ENCODE data around the gene KDR. TPM values are rescaled to one million over a fixed set of nuclear protein-coding genes. Genes with fewer than 3 reads are reported as not detected.

Gene KDR
- total and polyA plus RNA-seq, 10 of the 15 experiments (the other 5 are each of a cell fraction or from before 2014, with no cell fraction given): 0.04 to 0.13 TPM; not detected in 8

DNA sequence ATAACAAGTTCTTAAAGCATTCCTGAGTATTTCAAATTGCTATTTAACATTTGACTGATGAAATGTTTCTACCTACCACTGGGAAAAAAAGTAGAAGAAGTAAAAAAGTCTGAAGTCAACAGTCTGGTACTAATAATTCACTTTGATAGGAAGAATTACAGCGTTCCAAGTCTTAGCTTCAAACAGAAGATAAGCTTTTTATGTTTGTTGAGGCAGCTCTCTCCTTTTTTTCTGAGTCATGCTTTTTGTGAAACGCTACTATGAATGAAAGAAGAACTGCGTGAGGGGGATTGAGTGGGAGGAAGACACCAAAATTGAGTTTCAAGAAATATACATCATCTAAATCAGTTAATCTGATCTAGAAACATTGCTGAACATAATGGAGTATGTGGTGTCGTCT is 13.0 kb upstream of the KDR start (continued):
- TF ChIP-seq, protein P1, sequence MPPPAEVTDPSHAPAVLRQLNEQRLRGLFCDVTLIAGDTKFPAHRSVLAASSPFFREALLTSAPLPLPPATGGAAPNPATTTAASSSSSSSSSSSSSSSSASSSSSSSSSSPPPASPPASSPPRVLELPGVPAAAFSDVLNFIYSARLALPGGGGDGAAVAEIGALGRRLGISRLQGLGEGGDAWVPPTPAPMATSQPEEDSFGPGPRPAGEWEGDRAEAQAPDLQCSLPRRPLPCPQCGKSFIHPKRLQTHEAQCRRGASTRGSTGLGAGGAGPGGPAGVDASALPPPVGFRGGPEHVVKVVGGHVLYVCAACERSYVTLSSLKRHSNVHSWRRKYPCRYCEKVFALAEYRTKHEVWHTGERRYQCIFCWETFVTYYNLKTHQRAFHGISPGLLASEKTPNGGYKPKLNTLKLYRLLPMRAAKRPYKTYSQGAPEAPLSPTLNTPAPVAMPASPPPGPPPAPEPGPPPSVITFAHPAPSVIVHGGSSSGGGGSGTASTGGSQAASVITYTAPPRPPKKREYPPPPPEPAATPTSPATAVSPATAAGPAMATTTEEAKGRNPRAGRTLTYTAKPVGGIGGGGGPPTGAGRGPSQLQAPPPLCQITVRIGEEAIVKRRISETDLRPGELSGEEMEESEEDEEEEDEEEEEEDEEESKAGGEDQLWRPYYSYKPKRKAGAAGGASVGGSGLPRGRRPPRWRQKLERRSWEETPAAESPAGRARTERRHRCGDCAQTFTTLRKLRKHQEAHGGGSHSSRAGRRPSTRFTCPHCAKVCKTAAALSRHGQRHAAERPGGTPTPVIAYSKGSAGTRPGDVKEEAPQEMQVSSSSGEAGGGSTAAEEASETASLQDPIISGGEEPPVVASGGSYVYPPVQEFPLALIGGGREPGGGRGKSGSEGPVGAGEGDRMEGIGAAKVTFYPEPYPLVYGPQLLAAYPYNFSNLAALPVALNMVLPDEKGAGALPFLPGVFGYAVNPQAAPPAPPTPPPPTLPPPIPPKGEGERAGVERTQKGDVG (CRISPR knock-in tag; IDR thresholded peaks at IDR 0.05): no peak
- TF ChIP-seq, protein P2, sequence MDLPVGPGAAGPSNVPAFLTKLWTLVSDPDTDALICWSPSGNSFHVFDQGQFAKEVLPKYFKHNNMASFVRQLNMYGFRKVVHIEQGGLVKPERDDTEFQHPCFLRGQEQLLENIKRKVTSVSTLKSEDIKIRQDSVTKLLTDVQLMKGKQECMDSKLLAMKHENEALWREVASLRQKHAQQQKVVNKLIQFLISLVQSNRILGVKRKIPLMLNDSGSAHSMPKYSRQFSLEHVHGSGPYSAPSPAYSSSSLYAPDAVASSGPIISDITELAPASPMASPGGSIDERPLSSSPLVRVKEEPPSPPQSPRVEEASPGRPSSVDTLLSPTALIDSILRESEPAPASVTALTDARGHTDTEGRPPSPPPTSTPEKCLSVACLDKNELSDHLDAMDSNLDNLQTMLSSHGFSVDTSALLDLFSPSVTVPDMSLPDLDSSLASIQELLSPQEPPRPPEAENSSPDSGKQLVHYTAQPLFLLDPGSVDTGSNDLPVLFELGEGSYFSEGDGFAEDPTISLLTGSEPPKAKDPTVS (IDR thresholded peaks at IDR 0.05; ENCODE audit: low read depth, low read length): no peak
- TF ChIP-seq RUNX3 (IDR thresholded peaks at IDR 0.05; ENCODE audit: low read length) (no peak), GABPA (IDR thresholded peaks at IDR 0.05; ENCODE audit: low read depth) (no peak), NR2F1 (conservative IDR thresholded peaks at IDR 0.05) (no peak), ZNF274 (IDR thresholded peaks at IDR 0.05; ENCODE audit: insufficient read depth, insufficient read length) (no peak)
- TF ChIP-seq, protein P3, sequence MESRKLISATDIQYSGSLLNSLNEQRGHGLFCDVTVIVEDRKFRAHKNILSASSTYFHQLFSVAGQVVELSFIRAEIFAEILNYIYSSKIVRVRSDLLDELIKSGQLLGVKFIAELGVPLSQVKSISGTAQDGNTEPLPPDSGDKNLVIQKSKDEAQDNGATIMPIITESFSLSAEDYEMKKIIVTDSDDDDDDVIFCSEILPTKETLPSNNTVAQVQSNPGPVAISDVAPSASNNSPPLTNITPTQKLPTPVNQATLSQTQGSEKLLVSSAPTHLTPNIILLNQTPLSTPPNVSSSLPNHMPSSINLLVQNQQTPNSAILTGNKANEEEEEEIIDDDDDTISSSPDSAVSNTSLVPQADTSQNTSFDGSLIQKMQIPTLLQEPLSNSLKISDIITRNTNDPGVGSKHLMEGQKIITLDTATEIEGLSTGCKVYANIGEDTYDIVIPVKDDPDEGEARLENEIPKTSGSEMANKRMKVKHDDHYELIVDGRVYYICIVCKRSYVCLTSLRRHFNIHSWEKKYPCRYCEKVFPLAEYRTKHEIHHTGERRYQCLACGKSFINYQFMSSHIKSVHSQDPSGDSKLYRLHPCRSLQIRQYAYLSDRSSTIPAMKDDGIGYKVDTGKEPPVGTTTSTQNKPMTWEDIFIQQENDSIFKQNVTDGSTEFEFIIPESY (IDR thresholded peaks at IDR 0.05): no peak
